Germinal center (tissue), 1 donor: ENCODE results near the gene ART5.
"Not testable (repeated sequence)": the region's sequence is repeated elsewhere in the genome, so short reads cannot be mapped to it uniquely, and the experiment has no call there.

Experiments
- DNase-seq: peaks from one replicate; pipeline ENCODE4 v3.0.0; 2012; ENCODE audit warnings: mixed read lengths, low spot score

The ART5 gene

GRCh38 chr11:3616721-3617460 lies 24.9 kb downstream of the ART5 start:
- DNase-seq, result no peak

GRCh38 chr11:3615998-3616397 lies 25.8 kb downstream of the ART5 start:
- DNase-seq, result no peak

- no peak for DNase-seq
These were observed 27.0 kb downstream of the ART5 start for GRCh38 chr11:3614742-3615171.

- DNase-seq, result no peak
These were observed 27.6 kb downstream of the ART5 start for GRCh38 chr11:3613998-3614741.

- DNase-seq, result no peak
These were observed 29.7 kb downstream of the ART5 start for GRCh38 chr11:3611976-3612678.

GRCh38 chr11:3610846-3611245 lies 30.9 kb downstream of the ART5 start:
- DNase-seq, result no peak

- DNase-seq, result peak; percentile 48
These were observed 32.2 kb downstream of the ART5 start for GRCh38 chr11:3609416-3610265.

- no peak for DNase-seq
These were observed 36.0 kb downstream of the ART5 start for GRCh38 chr11:3605771-3606203.

GRCh38 chr11:3605283-3605662 lies 36.5 kb downstream of the ART5 start:
- DNase-seq, result no peak

- DNase-seq, result no peak
These were observed 37.6 kb downstream of the ART5 start for GRCh38 chr11:3604167-3604566.

GRCh38 chr11:3600201-3600600 lies 41.6 kb downstream of the ART5 start:
- not testable (repeated sequence) for DNase-seq

- not testable (repeated sequence) for DNase-seq
These were observed 44.0 kb downstream of the ART5 start for GRCh38 chr11:3597743-3598142.

GRCh38 chr11:3591326-3591725 lies 50.5 kb downstream of the ART5 start:
- DNase-seq, result not testable (repeated sequence)

- DNase-seq, result not testable (repeated sequence)
These were observed 51.6 kb downstream of the ART5 start for GRCh38 chr11:3590193-3590592.

- not testable (repeated sequence) for DNase-seq
These were observed 53.0 kb downstream of the ART5 start for GRCh38 chr11:3588776-3589175.
